Anterior cingulate cortex (tissue), 58 donors: ENCODE data around the gene CDC123.
"Not testable (repeated sequence)": the region's sequence is repeated elsewhere in the genome, so short reads cannot be mapped to it uniquely, and the experiment has no call there.

Source experiments
- DNase-seq, 58 donors: peaks; one replicate each; lab custom pipeline; 2025; lab: John Stamatoyannopoulos, UW

Gene CDC123

DNA sequence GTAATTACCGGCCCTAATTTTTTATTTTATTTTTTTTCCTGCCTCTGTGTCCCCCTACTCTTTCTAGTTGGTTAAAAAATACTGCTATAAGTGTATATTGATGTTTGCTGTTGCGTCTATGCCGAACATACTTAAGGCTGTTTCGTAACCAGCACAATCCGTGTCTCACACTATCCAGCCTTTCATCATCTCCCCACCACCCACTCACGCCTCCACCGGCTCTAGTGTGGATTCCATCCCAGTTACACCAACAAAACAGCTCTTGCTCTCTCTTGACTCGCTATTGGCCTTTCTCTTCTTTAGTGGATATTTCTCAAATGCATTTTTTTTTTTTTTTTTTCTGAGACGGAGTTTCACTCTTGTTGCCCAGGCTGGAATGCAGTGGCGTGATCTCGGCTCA, 83.3 kb downstream of the CDC123 start:
- peak in 8 of 58 donors; percentile 0 to 28 (median 2) for DNase-seq

DNA sequence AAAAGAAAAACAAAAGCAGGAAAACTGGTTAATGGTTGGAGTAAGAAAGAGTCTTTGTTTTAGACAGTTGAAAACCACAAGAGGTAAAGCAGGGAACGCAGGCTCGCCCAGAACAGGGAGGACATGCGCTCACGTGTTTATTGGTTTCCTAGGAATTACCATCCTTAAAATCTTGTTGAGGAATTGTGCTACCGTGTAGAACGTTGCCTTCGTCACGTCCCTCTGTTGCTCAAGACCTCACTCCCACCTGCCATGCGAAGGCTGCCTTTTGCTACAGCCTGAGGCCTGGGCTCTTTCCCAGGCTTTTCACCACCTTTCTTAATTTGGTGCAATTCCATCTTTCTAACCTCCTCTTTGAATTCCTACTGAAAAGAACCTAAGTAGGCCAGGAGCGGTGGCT, 91.8 kb downstream of the CDC123 start:
- DNase-seq, result no peak

DNA sequence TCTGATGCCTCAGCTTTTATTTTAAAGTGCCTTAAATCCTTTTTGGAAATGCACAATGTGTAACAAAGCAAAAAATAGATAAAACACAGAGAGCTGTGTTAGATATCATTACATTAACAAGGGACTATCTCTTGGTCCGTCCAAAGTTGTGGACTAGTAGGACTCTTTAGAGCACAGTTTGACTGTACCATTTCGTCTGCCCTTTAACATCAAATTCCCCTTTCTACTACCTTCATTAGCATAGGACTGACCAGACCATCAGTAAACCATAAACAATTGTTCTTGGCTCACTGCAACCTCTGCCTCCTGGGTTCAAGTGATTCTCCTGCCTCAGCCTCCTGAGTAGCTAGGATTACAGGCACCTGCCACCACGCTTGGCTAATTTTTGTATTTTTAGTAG, 101.8 kb downstream of the CDC123 start:
- not testable (repeated sequence) for DNase-seq

- DNase-seq, result peak in 24 of 58 donors; percentile 1 to 66 (median 23)
Observed at GRCh38 chr10:12299222-12299965, 103.4 kb downstream of the CDC123 start.
